Embryonic facial prominence (tissue), 1 donor: ENCODE results near the gene ASB6.

ENCODE experiments used
- DNase-seq: peaks from one replicate; pipeline ENCODE4 v3.0.0-alpha.2; 2016; ENCODE audit errors: extremely low spot score

ASB6 gene

GRCh38 chr9:129586245-129586644 is 55.7 kb downstream of the ASB6 start:
- no peak for DNase-seq

- no peak for DNase-seq
Observed at GRCh38 chr9:129585352-129585751, 56.6 kb downstream of the ASB6 start.
